HT-29 (cell line): ENCODE results near the gene MALRD1. TPM values are rescaled to one million over a fixed set of nuclear protein-coding genes. Genes with fewer than 3 reads are reported as not detected.

Source experiments
- DNase-seq: peaks from one replicate; pipeline ENCODE4 v3.0.0-alpha.2; 2015; ENCODE audit warnings: low spot score
- total RNA-seq: library from RNA; depleted of rRNA; stranded (reverse); fragments of >200 nt; shearing (Covaris generic); gene quantifications from 2 replicates; pipeline ENCODE4 v1.2.3, GENCODE V29; 2014

MALRD1 gene
- total RNA-seq, 1 experiment from 2014 or later: 0.64 TPM

DNA sequence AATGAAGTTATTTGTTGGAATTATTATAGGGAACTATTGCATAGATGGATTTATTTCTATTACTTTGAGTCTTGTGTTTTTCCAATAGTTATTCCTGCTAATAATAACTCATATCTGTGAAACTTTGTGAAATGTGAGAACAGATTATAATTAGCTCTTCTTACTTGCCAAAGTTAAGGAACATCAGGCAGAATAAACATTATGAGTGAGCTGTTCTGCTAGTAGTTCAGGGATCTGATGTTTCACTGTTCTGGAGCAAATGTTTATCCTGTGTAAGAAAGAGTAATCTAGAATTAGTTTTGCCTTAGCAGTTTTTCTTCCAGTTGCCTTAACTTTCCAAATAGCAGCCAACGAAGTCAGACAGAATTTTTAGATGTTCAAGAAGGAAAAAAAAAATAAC, 522.4 kb downstream of the MALRD1 start:
- no peak for DNase-seq

DNA sequence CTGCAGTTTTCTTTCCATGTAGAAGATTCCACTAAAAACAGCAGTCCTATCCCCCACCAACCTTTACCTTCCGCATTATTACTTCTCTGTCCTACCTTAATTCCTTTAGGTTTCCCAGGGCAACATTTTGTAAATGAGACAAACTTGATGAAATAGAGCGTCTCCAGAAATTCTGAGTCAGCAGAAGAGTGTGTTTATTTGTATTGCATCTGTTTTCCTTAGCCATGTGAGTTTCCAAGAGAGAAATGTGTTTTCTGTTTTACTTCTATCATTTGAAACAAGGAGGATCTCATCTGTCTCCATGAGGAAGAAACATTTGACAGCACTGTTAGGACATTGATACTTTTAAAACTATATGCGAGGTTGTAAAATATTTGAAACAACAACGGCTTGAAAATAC, 523.5 kb downstream of the MALRD1 start:
- DNase-seq: no peak

DNA sequence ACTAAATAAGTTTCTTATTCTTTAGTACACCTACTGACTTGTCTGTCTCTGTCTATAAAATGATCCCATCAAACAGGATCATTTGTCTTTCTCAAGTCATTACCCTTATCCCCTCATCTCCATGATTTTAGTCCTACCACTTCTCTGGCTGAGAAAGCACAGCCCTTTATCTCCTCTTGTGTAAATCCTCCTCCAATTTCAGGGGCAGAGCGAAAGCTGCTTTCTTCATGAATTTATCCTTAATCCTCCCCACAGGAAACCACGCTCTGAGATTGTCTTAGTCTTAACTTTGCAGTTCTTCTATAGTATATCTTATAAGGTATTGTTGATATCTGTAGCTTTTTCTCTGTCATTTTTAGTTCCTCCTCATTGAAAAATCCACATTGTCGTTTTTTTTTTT, 528.0 kb downstream of the MALRD1 start:
- no peak for DNase-seq

DNA sequence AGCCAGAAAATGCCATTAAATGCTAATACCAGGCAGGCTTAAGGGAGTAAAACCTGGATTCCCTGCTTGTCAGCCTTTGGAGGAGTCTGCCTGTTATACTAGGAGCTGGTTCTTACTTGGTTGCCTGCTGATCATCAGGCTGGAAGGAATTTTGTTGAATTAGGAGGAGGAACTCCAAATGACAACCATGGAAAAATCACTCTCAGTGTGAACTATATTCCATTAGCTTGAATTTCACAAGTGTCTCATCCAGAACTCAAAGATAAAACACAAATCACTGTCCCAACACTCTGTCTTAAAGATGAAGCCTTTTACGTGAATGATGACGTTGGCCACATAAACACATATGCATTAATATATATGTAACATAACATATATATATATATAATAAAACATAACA, 528.8 kb downstream of the MALRD1 start:
- no peak for DNase-seq

DNA sequence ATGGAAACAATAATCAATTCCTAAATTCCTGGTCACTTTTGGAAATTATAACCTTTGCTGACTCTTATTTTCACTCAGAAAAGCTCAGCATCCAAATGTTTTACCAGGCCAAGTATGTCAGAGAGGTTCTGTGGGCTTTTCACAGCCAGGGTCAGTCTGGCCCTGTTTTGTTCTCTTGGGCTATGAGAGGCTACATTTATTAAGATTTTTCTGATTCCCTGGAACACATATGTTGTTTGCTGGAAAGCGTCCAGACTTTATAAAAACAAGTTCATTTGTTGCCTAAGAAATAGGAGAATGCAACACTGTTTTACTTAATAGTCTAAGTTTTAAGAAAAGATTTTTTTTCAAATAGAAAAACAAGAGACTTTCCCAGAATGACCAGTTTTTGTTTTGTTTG, 529.2 kb downstream of the MALRD1 start:
- DNase-seq: no peak

DNA sequence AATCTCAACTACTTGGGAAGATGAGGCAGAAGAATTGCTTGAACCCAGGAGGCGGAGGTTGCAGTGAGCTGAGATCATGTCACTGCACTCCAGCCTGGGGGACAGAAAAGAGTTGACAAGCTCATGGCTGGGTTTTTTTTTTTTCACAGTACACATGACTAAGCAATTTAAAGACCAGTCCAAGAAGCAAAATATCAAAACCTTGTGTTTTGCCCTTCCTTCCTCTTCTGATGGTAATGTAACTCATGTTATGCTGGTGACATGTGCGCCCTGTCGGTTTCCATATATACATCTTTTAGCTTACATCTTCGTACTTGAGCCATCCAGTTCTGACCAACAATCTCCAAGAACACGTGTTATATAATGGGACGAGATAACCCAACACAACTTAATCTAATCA, 530.0 kb downstream of the MALRD1 start:
- DNase-seq: no peak

DNA sequence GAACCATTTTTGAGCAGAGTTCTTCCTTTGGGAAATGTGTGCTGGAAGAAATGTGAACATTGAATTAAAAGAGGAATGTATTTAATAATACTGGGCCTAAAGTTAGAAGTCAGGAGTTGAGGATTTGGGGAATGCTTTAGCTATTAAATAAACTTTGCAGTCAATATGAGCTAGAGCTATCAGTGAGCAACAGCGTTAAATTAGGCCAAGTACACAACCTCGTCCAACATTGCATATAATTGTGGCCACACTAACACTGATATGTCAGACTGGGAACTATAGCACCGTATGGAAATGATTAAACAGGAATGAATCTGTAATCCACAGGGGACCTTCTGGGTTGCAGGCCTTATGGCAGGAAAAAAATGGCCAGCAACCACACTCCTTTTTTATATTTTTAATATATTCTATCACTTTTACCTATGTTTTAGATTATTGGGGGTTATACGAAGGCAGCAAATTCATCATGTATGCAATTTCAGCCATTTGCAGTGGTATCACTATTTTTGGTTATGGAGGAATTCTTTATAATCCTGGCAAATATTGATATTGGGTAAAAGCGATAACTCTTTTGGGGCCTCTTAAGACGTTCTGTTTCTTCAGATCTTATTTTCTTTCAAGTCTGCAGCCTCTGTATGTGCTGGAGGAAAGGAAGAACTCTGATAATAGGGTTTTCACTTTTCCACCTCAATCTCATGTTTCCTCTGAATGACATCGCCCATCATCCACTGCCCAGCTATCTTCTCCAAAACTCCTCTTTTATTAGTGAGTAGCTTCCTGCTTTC, 531.4 kb downstream of the MALRD1 start:
- no peak for DNase-seq

DNA sequence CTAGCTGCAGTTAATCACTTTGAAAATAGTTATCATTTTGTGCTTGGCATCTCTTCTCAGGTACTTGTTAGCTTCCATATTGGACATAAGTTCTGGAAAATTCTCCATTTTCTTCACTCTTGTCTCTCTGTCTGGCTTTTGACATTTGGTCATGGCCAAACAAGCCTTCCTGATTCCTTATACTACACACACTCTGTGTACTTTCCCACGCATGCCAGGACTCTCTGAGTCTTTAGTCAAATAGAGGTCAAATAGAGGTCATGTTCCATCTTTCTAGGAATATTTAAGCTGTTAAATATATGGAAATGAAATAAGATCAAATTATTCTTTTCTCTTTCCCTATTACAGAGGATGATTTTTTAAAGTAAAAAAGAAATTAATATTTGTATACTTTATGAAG, 532.1 kb downstream of the MALRD1 start:
- DNase-seq: no peak

DNA sequence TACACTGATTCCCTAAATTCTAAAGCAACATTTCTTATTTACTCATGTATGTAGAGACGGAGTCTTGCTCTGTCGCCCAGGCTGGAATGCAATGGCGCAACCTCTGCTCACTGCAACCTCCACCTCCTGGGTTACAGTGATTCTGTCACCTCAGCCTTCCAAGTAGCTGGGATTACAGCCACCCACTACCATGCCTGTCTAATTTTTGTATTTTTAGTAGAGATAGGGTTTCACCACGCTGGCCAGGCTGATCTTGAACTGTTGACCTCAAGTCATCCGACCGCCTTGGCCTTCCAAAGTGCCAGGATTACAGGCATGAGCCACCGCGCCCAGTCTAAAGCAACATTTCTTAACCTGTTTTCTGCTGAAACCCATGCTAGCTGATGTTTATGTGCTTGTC, 540.0 kb downstream of the MALRD1 start:
- no peak for DNase-seq

DNA sequence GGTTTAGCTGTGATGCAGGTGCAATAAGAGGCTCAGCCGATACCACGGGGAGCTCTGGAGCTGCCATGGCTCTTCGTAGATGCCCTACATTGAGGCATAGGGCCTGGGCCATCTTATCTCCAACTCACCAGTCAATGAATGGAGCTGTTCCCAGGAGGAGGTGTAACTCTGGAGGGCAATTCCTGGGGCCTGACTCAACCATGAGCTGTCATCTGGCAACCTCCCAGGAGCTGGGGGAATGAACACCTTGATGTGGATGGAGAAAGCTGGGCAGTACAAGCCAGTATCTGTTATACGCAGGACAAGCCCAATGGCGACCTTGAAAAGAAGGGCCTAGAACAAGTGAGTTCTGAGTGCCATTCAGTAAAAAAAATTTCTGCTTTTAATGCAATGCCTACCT, 543.7 kb downstream of the MALRD1 start:
- peak; percentile 52 for DNase-seq

DNA sequence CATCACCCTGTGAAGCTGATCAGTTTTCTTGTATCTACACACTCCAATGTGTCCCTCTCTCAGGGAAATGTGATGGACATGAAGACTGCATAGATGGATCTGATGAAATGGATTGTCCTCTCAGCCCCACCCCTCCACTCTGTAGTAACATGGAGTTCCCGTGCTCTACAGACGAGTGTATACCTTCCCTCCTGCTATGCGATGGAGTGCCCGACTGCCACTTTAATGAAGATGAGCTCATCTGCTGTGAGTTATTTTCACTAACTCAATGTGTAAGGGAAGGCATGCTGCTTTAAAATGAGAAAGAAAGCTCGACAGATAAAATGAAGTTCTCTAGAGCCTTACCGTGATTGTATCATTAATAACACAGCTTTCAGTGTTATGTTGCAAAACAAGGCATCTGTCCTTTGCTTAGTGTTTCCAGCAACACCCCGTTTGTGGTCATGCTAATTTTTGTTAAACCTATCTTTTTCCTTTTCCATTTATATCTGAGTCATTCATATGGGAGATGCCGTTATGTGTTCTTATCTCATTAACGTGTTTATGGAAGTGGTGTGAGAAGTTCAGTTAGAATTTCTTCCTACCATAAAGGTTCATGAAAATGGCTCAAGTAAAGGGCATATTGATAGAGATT, 546.7 kb downstream of the MALRD1 start:
- DNase-seq: no peak

DNA sequence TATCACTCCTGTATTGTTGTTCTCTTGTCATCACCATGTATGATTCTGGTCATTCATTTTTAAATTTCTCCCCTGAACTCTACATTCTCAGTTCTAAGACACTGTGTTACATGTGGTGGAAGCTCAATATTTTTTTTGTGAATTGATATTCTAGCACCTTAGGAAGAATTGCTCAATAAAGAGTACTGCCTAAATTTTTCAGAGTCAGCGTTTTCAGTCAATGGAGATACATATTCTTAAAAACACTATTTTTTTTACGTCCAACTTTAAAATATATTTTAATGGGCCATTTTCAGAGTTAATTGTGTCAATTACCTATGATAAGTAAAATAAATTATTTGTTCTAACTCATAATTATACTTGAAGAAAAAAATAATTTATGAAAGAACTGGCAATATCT, 557.2 kb downstream of the MALRD1 start:
- no peak for DNase-seq

DNA sequence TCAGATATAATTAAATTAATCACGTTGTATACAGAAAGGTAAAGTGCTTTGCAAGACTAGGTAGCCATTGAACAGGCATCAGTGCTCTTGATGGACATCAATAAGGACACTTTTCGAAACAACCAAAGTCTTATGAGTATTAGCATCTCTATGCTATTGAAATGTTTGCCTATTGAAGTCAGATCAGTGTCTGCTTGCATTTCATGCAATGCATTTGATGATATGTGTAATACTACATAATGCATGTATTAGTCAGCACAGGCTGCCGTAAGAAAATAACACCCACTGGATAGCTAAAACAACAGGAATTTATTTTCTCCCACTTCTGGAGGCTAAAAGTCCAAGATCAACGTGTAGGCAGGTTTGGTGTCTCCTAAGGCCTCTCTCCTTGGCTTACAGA, 558.4 kb downstream of the MALRD1 start:
- no peak for DNase-seq

DNA sequence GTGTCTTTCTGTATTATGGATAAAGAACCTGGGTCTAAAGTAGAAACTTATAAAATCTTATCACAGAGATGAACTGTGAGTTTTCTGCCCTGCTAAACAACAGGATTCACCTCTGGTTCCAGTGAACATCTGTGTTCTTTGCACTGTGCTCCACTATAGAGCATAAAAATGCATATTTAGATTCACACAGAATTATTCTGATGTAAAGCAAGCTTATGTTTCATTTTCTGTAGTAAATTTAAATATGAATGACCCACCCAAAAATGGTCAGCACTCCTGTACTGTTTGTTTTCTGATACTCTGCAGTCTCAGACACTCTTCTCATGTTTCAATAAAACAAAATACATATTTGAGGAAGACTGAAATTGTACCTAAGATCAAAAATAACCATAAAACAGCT, 563.2 kb downstream of the MALRD1 start:
- DNase-seq: no peak

DNA sequence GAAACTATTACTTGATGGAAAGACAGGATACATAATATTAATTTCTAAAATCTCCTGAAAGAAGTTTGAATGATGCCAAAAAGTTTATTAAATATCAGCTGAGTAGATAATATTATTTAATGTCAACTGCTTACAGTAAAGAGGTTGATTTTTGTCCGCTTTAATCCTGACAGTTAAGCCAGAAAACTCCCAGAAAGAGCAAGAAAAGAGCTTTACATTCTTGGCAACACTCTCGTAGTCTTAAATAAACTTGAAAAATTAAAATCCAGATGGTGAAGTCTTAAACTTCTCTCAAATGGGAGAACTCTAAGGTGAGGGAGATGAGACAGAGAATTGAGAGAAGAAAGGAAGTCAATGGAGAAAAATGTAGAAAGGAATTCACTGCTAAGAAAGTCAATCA, 568.4 kb downstream of the MALRD1 start:
- DNase-seq: no peak

DNA sequence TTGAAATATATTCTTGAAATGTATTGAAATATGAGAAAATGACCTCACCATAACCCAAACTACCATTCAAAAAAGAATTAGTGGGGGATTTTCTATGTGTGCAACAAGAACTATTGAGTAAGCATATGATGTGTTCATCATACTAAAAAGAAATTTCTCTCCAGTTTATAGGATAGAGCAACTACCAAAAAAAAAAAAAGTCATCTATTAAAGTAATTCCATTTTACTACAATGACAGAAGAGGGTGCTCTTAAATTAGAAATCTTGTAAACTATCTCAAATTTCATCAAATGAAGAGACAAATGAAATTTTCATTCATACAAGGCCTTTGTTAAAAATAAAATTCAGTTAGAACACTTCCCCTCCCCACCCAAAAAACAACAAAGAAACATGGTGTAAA, 572.2 kb downstream of the MALRD1 start:
- DNase-seq: no peak

DNA sequence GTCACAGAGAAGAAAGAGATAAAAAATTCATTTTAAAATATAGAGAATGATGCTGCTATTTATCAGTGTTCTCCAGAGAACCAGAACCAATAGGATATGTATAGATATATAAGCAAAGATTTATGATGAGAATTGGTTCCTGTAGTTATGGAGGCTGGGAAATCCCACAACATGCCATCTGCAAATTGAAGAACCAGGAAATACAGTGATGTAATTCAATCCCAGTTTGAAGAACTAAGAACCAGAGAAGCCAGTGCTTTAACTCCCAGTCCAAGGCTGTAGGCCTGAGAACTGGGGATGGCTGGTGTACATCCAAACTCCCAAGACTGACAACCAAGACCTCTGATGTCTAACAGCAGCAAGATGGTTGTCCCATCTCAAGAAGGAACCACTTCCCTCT, 574.7 kb downstream of the MALRD1 start:
- DNase-seq: no peak

DNA sequence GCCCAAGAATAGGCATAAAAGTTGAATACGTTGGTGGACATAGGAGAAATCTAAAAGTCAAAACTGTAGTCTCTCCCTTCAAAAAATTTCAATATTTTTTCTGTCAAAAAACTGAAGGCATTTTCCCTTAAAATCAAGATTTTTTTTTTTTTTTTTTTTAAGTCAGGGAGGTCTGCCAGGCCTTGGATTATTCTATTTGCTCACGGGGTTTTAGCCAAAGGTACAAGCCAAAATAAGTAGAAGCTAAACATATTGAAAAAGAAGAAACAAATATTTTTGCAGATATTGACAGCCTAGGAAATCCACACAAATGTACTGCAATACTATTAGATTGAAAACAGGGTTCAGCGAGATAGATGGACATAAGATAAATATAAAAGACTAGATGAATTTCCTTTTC, 577.6 kb downstream of the MALRD1 start:
- no peak for DNase-seq

DNA sequence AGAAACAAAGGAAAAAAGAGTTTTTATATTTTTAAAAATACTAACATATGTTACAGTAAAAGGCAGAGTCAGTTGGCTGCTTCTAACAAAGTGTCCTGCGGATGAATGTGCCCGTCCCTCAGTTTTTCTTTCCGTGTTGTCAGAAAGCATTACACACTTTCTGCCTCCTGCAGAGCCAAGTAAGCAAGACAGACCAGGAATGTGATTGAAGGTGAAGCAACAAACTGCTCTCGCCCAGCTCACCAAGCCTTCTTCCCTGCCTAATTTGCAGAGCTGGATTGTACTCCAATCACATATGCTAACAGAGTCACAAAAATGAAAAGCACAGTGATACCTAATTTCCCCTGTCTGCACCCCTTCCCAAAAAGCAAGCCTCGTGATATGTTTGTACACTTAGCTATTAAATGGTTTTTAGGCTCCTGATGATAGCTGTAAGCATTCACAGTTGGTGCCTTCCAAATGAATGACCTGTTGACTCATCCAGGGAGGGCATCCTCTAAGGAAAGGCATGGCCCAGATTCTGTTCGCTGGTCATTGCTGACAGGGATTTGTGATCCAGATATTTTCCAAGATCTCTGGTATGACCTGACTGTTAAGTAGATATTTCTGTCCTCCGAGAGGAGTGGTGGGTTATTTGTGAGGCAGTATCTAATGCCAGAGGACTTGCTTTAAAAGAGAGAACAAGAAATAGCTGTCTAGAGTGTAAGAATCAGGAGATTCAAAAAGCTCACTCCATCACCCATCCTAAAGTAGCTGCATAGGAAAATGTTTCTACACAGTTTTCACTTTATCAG, 580.4 kb downstream of the MALRD1 start:
- no peak for DNase-seq

DNA sequence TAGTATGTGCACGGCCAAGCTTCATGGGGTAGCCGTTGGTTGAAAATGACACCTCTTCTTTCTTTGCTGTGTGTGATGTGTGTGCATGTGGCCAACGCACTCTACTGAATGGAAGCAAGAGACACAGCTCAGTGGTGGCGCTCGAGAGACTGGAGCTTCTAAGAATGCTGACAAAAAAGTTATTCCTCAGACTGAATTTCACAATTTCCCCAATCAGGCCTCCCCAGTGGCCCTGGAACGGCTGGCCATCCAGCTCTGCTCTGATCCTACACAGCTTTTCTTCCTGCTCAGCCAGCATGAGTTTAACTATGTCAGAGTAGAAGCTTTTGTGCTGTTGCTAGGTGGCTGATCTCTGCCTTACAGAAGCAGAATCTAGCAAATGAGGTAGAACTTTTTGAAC, 581.0 kb downstream of the MALRD1 start:
- DNase-seq: no peak

DNA sequence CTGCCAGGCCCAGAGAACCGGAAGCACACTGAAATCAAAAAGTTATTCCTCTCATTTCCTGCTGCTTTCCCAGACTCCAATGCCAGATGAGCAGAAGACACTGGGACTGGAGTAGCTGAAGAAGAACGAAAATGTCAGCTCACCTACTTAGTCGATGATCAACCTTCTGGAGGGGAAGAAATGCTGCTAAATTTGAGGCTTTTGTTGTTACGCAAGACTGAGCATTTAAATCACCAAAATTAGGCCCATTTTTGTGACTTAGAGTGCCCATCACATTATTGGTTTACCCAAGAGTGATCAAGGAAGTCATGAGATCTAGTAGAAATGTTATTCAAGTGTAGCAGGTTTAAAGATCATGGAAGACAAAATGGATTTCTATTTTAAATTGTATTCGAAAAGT, 585.6 kb downstream of the MALRD1 start:
- no peak for DNase-seq

DNA sequence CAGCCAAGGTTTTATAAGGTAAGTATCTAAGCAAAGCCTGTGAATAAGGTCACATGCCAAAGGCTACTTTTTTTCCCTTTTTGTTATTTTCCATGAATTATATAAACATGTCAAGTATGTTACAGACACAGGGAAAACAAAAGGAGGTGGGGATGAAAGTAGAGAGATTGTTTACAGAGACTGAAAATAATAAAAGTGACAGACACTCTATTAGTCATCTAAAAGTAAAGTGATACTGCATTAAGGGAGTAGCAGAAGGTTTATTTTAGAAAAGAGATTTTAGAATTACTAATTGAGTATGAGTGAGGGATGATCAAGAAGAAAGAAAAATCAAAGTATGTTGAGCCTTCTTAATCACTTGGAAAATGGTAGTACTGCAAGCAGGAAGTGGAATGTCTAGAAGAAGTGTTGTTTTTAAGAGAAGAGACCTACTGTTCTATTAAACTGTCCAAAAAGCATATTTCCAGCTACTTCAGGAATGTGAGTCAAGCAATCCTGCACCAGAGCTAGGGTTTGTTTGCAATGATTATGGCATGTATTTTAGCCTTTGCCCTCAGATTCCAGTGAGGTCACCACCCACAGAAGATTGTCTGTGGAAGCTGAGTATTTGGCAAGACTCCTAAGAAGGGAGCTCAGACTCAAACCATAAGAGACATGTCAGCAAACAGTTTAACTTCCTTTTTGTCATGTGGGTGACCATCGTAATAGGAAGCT, 589.7 kb downstream of the MALRD1 start:
- DNase-seq: peak; percentile 54
